ENCODE results near the gene ZNF628. TPM values are rescaled to one million over a fixed set of nuclear protein-coding genes. Genes with fewer than 3 reads are reported as not detected.

ZNF628 gene
- total RNA-seq, 1 donor from 2014 or later = 4.2 TPM

- no peak overlapping the region for H3K4me3 ChIP-seq (ENCODE audit: low read depth, low read length)
- no peak for TF ChIP-seq CTCF (conservative IDR thresholded peaks at IDR 0.05; ENCODE audit: low read depth, low read length)
- no peak for DNase-seq (ENCODE audit: low read depth)
Measured at GRCh38 chr19:55503157-55503501, 26.7 kb downstream of the ZNF628 start.

- peak; percentile 36 for DNase-seq (ENCODE audit: low read depth)
- TF ChIP-seq CTCF (conservative IDR thresholded peaks at IDR 0.05; ENCODE audit: low read depth, low read length) = peak; percentile 91
- H3K4me3 ChIP-seq (ENCODE audit: low read depth, low read length) = peak overlapping the region; percentile 61
Measured at GRCh38 chr19:55503502-55504251, 27.3 kb downstream of the ZNF628 start.

GRCh38 chr19:55504252-55504603, 27.8 kb downstream of the ZNF628 start:
- no peak overlapping the region for H3K4me3 ChIP-seq (ENCODE audit: low read depth, low read length)
- no peak for DNase-seq (ENCODE audit: low read depth)
- TF ChIP-seq CTCF (conservative IDR thresholded peaks at IDR 0.05; ENCODE audit: low read depth, low read length) = no peak

- no peak overlapping the region for H3K4me3 ChIP-seq (ENCODE audit: low read depth, low read length)
- no peak for DNase-seq (ENCODE audit: low read depth)
- TF ChIP-seq CTCF (conservative IDR thresholded peaks at IDR 0.05; ENCODE audit: low read depth, low read length) = no peak
Measured at GRCh38 chr19:55504981-55505380, 28.6 kb downstream of the ZNF628 start.

GRCh38 chr19:55508120-55508519, 31.7 kb downstream of the ZNF628 start:
- H3K4me3 ChIP-seq (ENCODE audit: low read depth, low read length) = no peak overlapping the region
- no peak for TF ChIP-seq CTCF (conservative IDR thresholded peaks at IDR 0.05; ENCODE audit: low read depth, low read length)
- DNase-seq (ENCODE audit: low read depth) = no peak

- peak; percentile 94 for TF ChIP-seq CTCF (conservative IDR thresholded peaks at IDR 0.05; ENCODE audit: low read depth, low read length)
- peak; percentile 30 for DNase-seq (ENCODE audit: low read depth)
- H3K4me3 ChIP-seq (ENCODE audit: low read depth, low read length) = peak overlapping the region; percentile 65
Measured at GRCh38 chr19:55516878-55517620, 40.6 kb downstream of the ZNF628 start.

All from epithelial cell of proximal tubule (primary cell).